ENCODE results near the gene TNRC6B. TPM values are rescaled to one million over a fixed set of nuclear protein-coding genes. Genes with fewer than 3 reads are reported as not detected.

Gene TNRC6B
- polyA plus RNA-seq, 3 donors, result 11.9 to 14.6 (median 13.0) TPM

Other genes starting within 250 kb of the TNRC6B start
- under 1 TPM; 0.18 to 0.30 (median 0.21) TPM for gene TMA7B, start 217.5 kb upstream of the TNRC6B start, polyA plus RNA-seq (ENCODE audit: insufficient read length in 3 of 3)
- gene FAM83F, start 183.0 kb upstream of the TNRC6B start, polyA plus RNA-seq (ENCODE audit: insufficient read length in 3 of 3), result 1 to 10 TPM; 1.6 to 2.2 (median 1.6) TPM
- 100 to 1,000 TPM; 104 to 109 (median 104) TPM for gene ADSL, start 168.6 kb downstream of the TNRC6B start, polyA plus RNA-seq (ENCODE audit: insufficient read length in 3 of 3)
- gene SGSM3, start 192.7 kb downstream of the TNRC6B start, polyA plus RNA-seq (ENCODE audit: insufficient read length in 3 of 3), result 10 to 100 TPM; 48.4 to 54.7 (median 53.5) TPM